Common myeloid progenitor, CD34-positive (primary cell): Measurements from ENCODE around the gene TMPRSS6. TPM values are rescaled to one million over a fixed set of nuclear protein-coding genes. Genes with fewer than 3 reads are reported as not detected.

Source experiments
- CTCF ChIA-PET: fragments of 350-600 bp; sonication (Branson Sonifier 250); formaldehyde crosslinking; loops from one replicate; lab custom pipeline; 2021; ENCODE audit warnings: antibody characterized with exemption; lab: Charles Lee
- POLR2A ChIA-PET: fragments of 350-600 bp; sonication (Branson Sonifier 250); formaldehyde crosslinking; loops from one replicate; lab custom pipeline; 2021; ENCODE audit warnings: antibody characterized with exemption; lab: Charles Lee
- DNase-seq, 3 donors: peaks; one replicate each; pipeline versions ENCODE4 v3.0.0 to v3.0.0-alpha.2; 2013
- H3K27ac ChIP-seq, 2 experiments: 1 replicate in 1 of 2; 2 replicates in 1 of 2; pipeline ENCODE4 v1.7.0; 2013; ENCODE audit warnings: inconsistent platforms in 2 of 2, low read length in 2 of 2, mild to moderate bottlenecking in 2 of 2, low read depth in 1 of 2, moderate library complexity in 1 of 2; ENCODE audit not compliant: severe bottlenecking in 2 of 2, insufficient read depth in 1 of 2, poor library complexity in 1 of 2
- H3K27me3 ChIP-seq, 5 experiments: replicated peaks in 2 of 5; 1 replicate in 3 of 5; 2 replicates in 2 of 5; pipeline versions ENCODE4 v1.6.1 to v1.7.0; 2013; ENCODE audit warnings: low read length in 4 of 5, mild to moderate bottlenecking in 2 of 5, moderate library complexity in 2 of 5, inconsistent platforms in 1 of 5; ENCODE audit not compliant: insufficient read depth in 5 of 5, control insufficient read depth in 4 of 5
- H3K36me3 ChIP-seq, 4 experiments: 1 replicate in 2 of 4; 2 replicates in 2 of 4; pipeline versions ENCODE4 v1.6.1 to v1.7.0; 2013; ENCODE audit warnings: low read length in 3 of 4, control low read depth in 1 of 4, mild to moderate bottlenecking in 1 of 4; ENCODE audit not compliant: control insufficient read depth in 4 of 4, insufficient read depth in 4 of 4
- H3K4me1 ChIP-seq, 4 experiments: 1 replicate in 3 of 4; 2 replicates in 1 of 4; pipeline versions ENCODE4 v1.6.1 to v1.7.1; 2013; ENCODE audit warnings: low read length in 3 of 4, mild to moderate bottlenecking in 3 of 4, control low read depth in 1 of 4, inconsistent platforms in 1 of 4, moderate library complexity in 1 of 4; ENCODE audit not compliant: control insufficient read depth in 4 of 4, insufficient read depth in 4 of 4; ENCODE audit errors: control extremely low read depth in 1 of 4
- H3K4me3 ChIP-seq, 7 experiments: 1 replicate in 4 of 7; 2 replicates in 3 of 7; pipeline versions ENCODE4 v1.5.1 to v1.7.0; 2013; ENCODE audit warnings: mild to moderate bottlenecking in 7 of 7, low read length in 6 of 7, moderate library complexity in 6 of 7, inconsistent platforms in 2 of 7, low read depth in 2 of 7, control low read depth in 1 of 7; ENCODE audit not compliant: insufficient read depth in 4 of 7, control insufficient read depth in 1 of 7; ENCODE audit errors: extremely low read depth in 1 of 7
- H3K9me3 ChIP-seq, 5 experiments: 1 replicate in 4 of 5; 2 replicates in 1 of 5; pipeline versions ENCODE4 v1.6.1 to v1.7.1; 2013; ENCODE audit warnings: low read length in 4 of 5, mild to moderate bottlenecking in 2 of 5, inconsistent platforms in 1 of 5, low read depth in 1 of 5, moderate library complexity in 1 of 5; ENCODE audit not compliant: control insufficient read depth in 4 of 5, insufficient read depth in 2 of 5; ENCODE audit errors: control extremely low read depth in 1 of 5
- WGBS: methylation state at CpG from one replicate; pipeline ENCODE4 v1.1.5; 2013; ENCODE audit not compliant: insufficient coverage; 5-methylcytosine and 5-hydroxymethylcytosine counted together
- polyA plus RNA-seq: library from polyadenylated mRNA; unstranded; fragments of 120-200 nt; gene quantifications from one replicate; pipeline ENCODE4 v1.2.1, GENCODE V29; 2013

Gene TMPRSS6
- 0.04 TPM for polyA plus RNA-seq

DNA sequence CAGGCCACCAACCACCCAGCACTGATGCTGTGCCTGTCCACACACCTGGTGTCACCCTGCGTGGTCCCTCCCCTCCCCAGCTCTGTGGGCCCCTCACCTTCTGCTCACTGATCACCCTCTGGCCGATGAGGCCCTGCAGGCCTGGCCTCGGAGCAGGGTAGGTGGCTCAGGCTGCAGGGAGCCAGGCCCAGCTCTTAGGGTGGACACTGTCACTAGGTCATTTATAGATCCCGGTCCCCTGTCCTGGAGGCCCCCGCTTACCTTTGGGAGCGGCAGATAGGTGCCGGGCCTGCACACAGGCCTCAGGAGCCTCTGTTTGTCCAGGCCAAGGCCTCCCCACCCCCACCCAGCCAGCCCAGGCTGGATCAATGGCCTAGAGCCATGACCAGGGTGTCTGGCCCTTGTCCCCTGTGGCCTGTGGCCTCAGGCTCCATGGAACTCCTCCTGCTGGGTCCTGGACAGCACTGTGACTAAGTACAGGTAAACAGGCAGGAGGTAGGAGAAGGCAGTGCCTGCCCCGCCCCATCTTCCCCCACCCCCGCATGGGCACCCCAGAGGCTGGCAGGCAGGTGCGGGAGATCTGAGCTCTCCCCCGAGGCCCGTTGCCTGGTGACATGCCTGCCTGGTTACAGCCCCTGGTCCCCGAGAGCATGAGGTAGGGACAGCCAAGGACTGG is at the start of gene TMPRSS6:
TMPRSS6 (minus strand) TSS at position 472 of the 676 bp plus-strand sequence. CDS start 6,296 bp downstream, outside the sequence.
- 90% methylated on average over 9 of the region's 13 CpGs for WGBS
- CTCF ChIA-PET, result no interaction called here
- Histone ChIP-seq H3K27me3 (no peaks in the 10 kb centered on the region), H3K36me3 (no peaks in the 10 kb centered on the region), H3K27ac (no peak within 1 kb of the TSS), H3K4me3 (no peak within 1 kb of the TSS), H3K4me1 (no peaks in the 10 kb centered on the region), H3K9me3 (no peaks in the 10 kb centered on the region)
- no peak for DNase-seq
- POLR2A ChIA-PET, result no interaction called here

DNA sequence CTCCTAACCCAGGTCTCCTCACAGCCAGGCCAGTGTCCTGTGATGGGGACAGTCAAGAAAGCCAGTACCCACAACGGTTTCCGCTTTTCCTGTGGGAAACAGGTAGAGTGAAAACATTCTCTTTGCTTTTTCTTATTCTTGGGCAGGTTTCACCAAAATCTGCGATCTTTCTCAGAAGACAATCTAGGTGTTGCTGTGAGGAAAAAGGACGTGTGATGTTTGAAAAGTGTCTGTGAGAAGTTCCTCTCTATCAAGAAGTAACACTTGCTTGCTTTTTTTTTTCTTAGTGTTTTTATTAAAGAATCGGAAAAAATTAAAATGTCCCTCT is 49.4 kb upstream of the TMPRSS6 start:
- Histone ChIP-seq H3K36me3 (no peaks in the 10 kb centered on the region), H3K4me1 (peaks cover 0 to 19% (median 3%) of the 10 kb centered on the region in 4 experiments), H3K27me3 (no peaks in the 10 kb centered on the region), H3K4me3 (no peak overlapping the region), H3K27ac (no peak overlapping the region), H3K9me3 (peaks cover 0 to 6% (median 0%) of the 10 kb centered on the region in 5 experiments)
- no peak for DNase-seq
- WGBS, result 91% methylated on average over 4 of the region's 5 CpGs
- ChIA-PET POLR2A (no interaction called here), CTCF (no interaction called here)

DNA sequence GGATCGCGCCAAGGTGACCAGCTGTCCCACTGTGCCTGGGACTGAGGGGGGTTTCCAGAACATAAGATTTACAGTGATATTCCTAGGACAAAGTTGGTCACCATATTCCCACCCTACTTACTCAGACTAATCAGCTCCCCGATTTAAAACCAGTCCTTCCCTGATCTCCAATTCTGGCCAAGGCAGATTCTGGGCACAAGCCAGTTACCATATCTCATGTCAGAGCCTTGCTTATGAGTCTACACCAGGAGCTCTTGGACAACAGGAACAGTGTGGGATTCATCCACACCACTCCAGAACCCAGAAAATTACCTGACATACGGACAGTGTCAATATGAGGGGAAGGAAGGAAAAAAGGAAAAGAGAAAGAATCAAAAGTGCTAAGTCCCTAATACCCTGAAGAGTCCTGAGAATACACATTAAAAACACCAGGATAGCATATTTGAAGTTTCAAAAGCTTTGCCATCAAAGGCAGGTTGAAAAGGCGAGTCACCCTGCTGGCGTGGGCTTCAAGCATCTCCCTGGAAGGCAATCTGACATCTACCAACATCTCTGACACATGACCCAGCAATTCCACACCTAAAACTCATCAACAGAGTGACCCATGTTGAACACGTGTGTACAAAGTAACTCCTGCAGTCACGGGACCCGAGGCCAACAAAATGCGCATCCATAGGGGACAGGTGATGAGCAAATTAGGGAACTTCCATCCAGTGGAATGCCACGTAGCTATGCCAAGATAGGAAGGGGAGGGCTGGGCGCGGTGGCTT is 48.2 kb upstream of the TMPRSS6 start:
- Histone ChIP-seq H3K27me3 (no peaks in the 10 kb centered on the region), H3K36me3 (no peaks in the 10 kb centered on the region), H3K27ac (no peak overlapping the region), H3K4me3 (no peak overlapping the region), H3K9me3 (peaks cover 0 to 6% (median 0%) of the 10 kb centered on the region in 5 experiments), H3K4me1 (peaks cover 0 to 11% (median 3%) of the 10 kb centered on the region in 4 experiments)
- 95% methylated on average over 8 of the region's 13 CpGs for WGBS
- POLR2A ChIA-PET, result no interaction called here
- no peak for DNase-seq
- CTCF ChIA-PET, result interaction anchor here (0.8 to 1.8 kb wide), 6 partner anchors 8 to 42 kb away, joined by 3 to 6 read pairs (median 5); no protein-coding TSS in a partner anchor

DNA sequence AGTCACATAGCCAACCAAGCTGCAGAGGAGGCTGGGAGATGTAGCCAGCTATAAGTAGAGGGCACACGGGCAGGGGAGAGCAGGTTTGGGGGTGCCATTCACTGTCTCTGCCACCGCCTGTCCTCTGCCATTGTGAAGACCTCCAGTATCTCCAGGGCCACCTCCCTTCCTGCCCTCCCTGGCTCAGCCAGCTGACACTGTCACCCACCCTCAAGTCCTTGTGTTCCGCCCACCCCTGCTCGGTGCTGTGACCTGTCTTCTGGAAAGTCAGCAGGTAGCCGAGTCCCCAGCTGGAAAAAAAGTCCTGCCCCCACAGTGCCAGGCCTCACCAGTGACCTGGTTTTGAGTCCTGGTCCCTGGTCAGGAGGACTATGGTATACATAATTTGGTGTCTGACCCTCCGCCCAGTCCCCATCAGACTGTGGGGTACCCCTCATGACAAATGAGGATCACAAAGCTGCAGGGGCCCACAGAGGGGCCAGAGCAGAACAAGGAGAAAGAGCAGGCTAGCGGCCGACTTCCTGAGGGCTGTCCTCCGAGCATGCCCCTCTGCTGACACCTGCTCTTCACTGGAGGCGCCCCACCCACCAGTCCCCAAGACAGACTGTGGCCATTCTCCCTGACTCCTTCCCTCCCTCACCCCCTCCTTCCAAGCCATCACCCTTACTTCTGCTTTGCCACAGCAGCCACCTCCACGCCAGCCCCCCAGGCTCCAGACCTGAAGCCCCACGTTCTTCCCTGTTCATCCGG is 47.3 kb upstream of the TMPRSS6 start:
- Histone ChIP-seq H3K36me3 (no peaks in the 10 kb centered on the region), H3K27ac (no peak overlapping the region), H3K27me3 (no peaks in the 10 kb centered on the region), H3K9me3 (peaks cover 0 to 6% (median 0%) of the 10 kb centered on the region in 5 experiments), H3K4me1 (peaks cover 0 to 6% (median 0%) of the 10 kb centered on the region in 4 experiments), H3K4me3 (no peak overlapping the region)
- CTCF ChIA-PET, result interaction anchor here (0.8 to 1.8 kb wide), 7 partner anchors 9 to 43 kb away, joined by 3 to 7 read pairs (median 5); no protein-coding TSS in a partner anchor
- 70% methylated on average over 11 of the region's 13 CpGs for WGBS
- peak in 2 of 3 donors; percentile 25 to 33 for DNase-seq
- POLR2A ChIA-PET, result interaction anchor here (0.5 to 0.6 kb wide), 2 partner anchors 31 to 957 kb away, joined by 3 read pairs; no protein-coding TSS in a partner anchor

DNA sequence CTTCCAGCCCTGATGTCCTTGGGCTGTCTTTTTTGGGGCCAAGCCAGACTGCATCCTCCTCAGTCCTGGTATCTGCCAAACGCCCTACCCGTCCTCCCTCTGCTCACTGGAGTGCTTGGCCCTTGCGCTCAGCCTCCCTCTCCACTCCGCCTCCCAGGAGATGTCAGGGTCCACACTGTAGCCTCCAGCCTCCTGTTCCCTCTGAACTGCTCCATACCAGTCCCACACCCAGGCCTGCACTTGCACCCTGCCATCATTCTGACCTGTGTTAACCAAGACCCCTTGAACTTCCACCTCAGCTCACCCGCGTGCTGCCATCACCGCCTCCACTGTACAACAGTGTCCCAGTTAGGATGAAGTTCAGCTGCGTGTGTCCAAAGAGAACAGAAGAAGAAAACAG is 46.5 kb upstream of the TMPRSS6 start:
- POLR2A ChIA-PET, result no interaction called here
- no peak for DNase-seq
- H3K36me3 ChIP-seq, result no peaks in the 10 kb centered on the region
- no peak overlapping the region for H3K27ac ChIP-seq
- H3K4me3 ChIP-seq, result no peak overlapping the region
- H3K4me1 ChIP-seq, result peaks cover 0 to 6% (median 0%) of the 10 kb centered on the region in 4 experiments
- peaks cover 0 to 2% (median 0%) of the 10 kb centered on the region in 5 experiments for H3K9me3 ChIP-seq
- CTCF ChIA-PET, result interaction anchor here (1.3 to 1.8 kb wide), 4 partner anchors 10 to 44 kb away, joined by 5 to 7 read pairs (median 6); no protein-coding TSS in a partner anchor
- H3K27me3 ChIP-seq, result no peaks in the 10 kb centered on the region
- 96% methylated on average over 5 of the region's 8 CpGs for WGBS

DNA sequence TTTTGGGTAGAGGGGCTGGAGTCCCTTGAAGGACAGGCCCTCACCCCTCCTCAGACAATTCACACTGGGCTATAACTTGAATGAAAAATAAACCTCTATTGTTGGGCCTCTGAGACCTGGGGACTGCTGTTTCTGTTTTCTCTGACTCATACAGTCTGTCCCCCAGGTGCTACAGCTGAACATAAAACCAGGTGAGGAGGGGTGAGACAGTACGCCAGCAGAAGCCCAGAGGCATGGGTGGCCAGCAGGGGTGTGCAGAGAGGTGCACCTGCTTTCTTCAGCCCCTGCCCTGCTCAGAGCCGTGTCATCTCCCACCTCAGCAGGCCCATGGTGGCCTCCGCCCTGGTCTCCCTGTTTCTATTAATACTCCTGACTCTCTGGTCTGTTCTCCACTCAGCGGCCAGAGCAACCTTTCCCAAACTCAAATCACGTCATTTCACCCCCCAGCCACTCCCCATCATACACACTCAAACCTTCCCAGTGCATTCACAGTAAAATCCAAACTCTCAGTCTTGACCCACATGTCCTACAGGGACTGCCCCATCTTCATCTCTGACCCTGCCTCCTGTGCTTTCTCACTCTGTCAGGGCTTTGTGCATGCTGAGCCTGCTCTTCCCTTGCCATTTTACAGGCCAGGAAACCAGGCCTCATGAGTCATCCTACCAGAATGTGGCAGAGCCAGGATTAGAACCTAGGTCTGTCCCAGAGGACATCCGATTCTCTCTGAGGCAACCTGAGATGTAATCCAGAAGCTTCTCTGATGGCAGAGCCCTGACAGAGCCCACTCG is 45.6 kb upstream of the TMPRSS6 start:
- DNase-seq, result no peak
- Histone ChIP-seq H3K27me3 (no peaks in the 10 kb centered on the region), H3K36me3 (no peaks in the 10 kb centered on the region), H3K27ac (no peak overlapping the region), H3K4me1 (peaks cover 0 to 8% (median under 1%) of the 10 kb centered on the region in 4 experiments), H3K9me3 (peaks cover 0 to 2% (median 0%) of the 10 kb centered on the region in 5 experiments), H3K4me3 (no peak overlapping the region)
- ChIA-PET POLR2A (no interaction called here), CTCF (no interaction called here)
- WGBS, result 87% methylated on average over 7 of the region's 7 CpGs
